ENCODE measurements around the gene TMEM91.
A peak's percentile ranks its signal among the peaks of the same experiment; 100 is the strongest.

The TMEM91 gene

GRCh38 chr19:41397086-41398049 lies 21.0 kb downstream of the TMEM91 start, which contains the start of the genes BCKDHA and EXOSC5:
TSS of gene BCKDHA (plus strand) at chr19:41397818. CDS start at chr19:41397828, 10 bp downstream.
TSS of gene EXOSC5 (minus strand) at chr19:41397359. CDS start at chr19:41397328, 31 bp downstream.
- no peaks in the 10 kb centered on the region for H3K27me3 ChIP-seq (ENCODE audit: insufficient read depth, low read depth)
- H3K27ac ChIP-seq: peak within 1 kb of the TSS; percentile 78
- H3K4me3 ChIP-seq (IDR thresholded peaks at IDR 0.05; ENCODE audit: insufficient read depth, low read depth, low read length): no peak within 1 kb of the TSS
- TF ChIP-seq CTCF (conservative IDR thresholded peaks at IDR 0.05; ENCODE audit: low read depth, low read length): no peak
- H3K36me3 ChIP-seq (ENCODE audit: insufficient read depth): no peaks in the 10 kb centered on the region
- H3K4me1 ChIP-seq (ENCODE audit: low read depth, poor library complexity, severe bottlenecking): peaks cover 43% of the 10 kb centered on the region
- H2AFZ ChIP-seq (ENCODE audit: low read depth): peak within 1 kb of the TSS; percentile 50; the same call in 1 of the 2 replicates
- peaks cover 70% of the 10 kb centered on the region for H3K79me2 ChIP-seq (ENCODE audit: insufficient read depth, low read depth)
- peak within 1 kb of the TSS; percentile 83 for H3K4me2 ChIP-seq
- H4K20me1 ChIP-seq (ENCODE audit: insufficient read depth): no peaks in the 10 kb centered on the region
- H3K9ac ChIP-seq: peak within 1 kb of the TSS; percentile 85

- Histone ChIP-seq H3K9ac (peak overlapping the region; percentile 85), H3K79me2 (ENCODE audit: insufficient read depth, low read depth) (peaks cover 69% of the 10 kb centered on the region), H4K20me1 (ENCODE audit: insufficient read depth) (no peaks in the 10 kb centered on the region), H3K27ac (peak overlapping the region; percentile 78), H3K4me1 (ENCODE audit: low read depth, poor library complexity, severe bottlenecking) (peaks cover 43% of the 10 kb centered on the region), H3K4me2 (peak overlapping the region; percentile 83), H2AFZ (ENCODE audit: low read depth) (peak overlapping the region; percentile 50; the same call in 1 of the 2 replicates), H3K36me3 (ENCODE audit: insufficient read depth) (no peaks in the 10 kb centered on the region), H3K4me3 (IDR thresholded peaks at IDR 0.05; ENCODE audit: insufficient read depth, low read depth, low read length) (no peak overlapping the region), H3K27me3 (ENCODE audit: insufficient read depth, low read depth) (no peaks in the 10 kb centered on the region)
- TF ChIP-seq CTCF (conservative IDR thresholded peaks at IDR 0.05; ENCODE audit: low read depth, low read length): no peak
Observed at GRCh38 chr19:41398050-41398418, 21.7 kb downstream of the TMEM91 start.

GRCh38 chr19:41398598-41398997 lies 22.3 kb downstream of the TMEM91 start:
- Histone ChIP-seq H3K27me3 (ENCODE audit: insufficient read depth, low read depth) (no peaks in the 10 kb centered on the region), H3K4me1 (ENCODE audit: low read depth, poor library complexity, severe bottlenecking) (peaks cover 43% of the 10 kb centered on the region), H3K4me2 (peak overlapping the region; percentile 83), H3K9ac (peak overlapping the region; percentile 85; the same call in 1 of the 2 replicates), H3K4me3 (IDR thresholded peaks at IDR 0.05; ENCODE audit: insufficient read depth, low read depth, low read length) (no peak overlapping the region), H3K79me2 (ENCODE audit: insufficient read depth, low read depth) (peaks cover 63% of the 10 kb centered on the region), H3K27ac (peak overlapping the region; percentile 78; the same call in 1 of the 2 replicates), H2AFZ (ENCODE audit: low read depth) (no peak overlapping the region), H4K20me1 (ENCODE audit: insufficient read depth) (no peaks in the 10 kb centered on the region), H3K36me3 (ENCODE audit: insufficient read depth) (no peaks in the 10 kb centered on the region)
- TF ChIP-seq CTCF (conservative IDR thresholded peaks at IDR 0.05; ENCODE audit: low read depth, low read length): no peak

- H3K9ac ChIP-seq: peak overlapping the region; percentile 85; the same call in 1 of the 2 replicates
- H3K36me3 ChIP-seq (ENCODE audit: insufficient read depth): no peaks in the 10 kb centered on the region
- H2AFZ ChIP-seq (ENCODE audit: low read depth): no peak overlapping the region
- H4K20me1 ChIP-seq (ENCODE audit: insufficient read depth): no peaks in the 10 kb centered on the region
- no peak for TF ChIP-seq CTCF (conservative IDR thresholded peaks at IDR 0.05; ENCODE audit: low read depth, low read length)
- no peaks in the 10 kb centered on the region for H3K27me3 ChIP-seq (ENCODE audit: insufficient read depth, low read depth)
- H3K4me1 ChIP-seq (ENCODE audit: low read depth, poor library complexity, severe bottlenecking): peaks cover 38% of the 10 kb centered on the region
- H3K79me2 ChIP-seq (ENCODE audit: insufficient read depth, low read depth): peaks cover 58% of the 10 kb centered on the region
- no peak overlapping the region for H3K27ac ChIP-seq
- peak overlapping the region; percentile 83 for H3K4me2 ChIP-seq
- no peak overlapping the region for H3K4me3 ChIP-seq (IDR thresholded peaks at IDR 0.05; ENCODE audit: insufficient read depth, low read depth, low read length)
Observed at GRCh38 chr19:41399091-41399490, 22.8 kb downstream of the TMEM91 start.

All from KMS-11 (cell line).